H1 (cell line): Measurements from ENCODE around the gene AK5. TPM values are rescaled to one million over a fixed set of nuclear protein-coding genes. Genes with fewer than 3 reads are reported as not detected.

Experiments used
- ASH2L ChIP-seq: fragments of 200-600, 300-600 bp; sonication (generic); IDR thresholded peaks from one replicate; pipeline ENCODE4 v1.7.1; 2017; ENCODE audit warnings: low read length
- CBX8 ChIP-seq: fragments of 300-800, 300-1000 bp; sonication (generic); IDR thresholded peaks from 2 replicates; pipeline ENCODE4 v1.7.1; 2016; ENCODE audit warnings: low read depth, low read length, borderline replicate concordance
- CEBPB ChIP-seq: IDR thresholded peaks from 2 replicates; pipeline ENCODE4 v1.6.1; 2012; ENCODE audit warnings: low read depth, low read length
- CREB1 ChIP-seq: IDR thresholded peaks from 2 replicates; pipeline ENCODE4 v1.6.1; 2012; ENCODE audit warnings: inconsistent platforms
- EZH2 ChIP-seq: fragments of 200-600 bp; sonication (generic); IDR thresholded peaks from 2 replicates; pipeline ENCODE4 v1.7.1; 2012; ENCODE audit warnings: low read depth, mild to moderate bottlenecking, moderate library complexity, low read length, inconsistent platforms; ENCODE audit not compliant: severe bottlenecking
- JUN ChIP-seq: IDR thresholded peaks from 2 replicates; pipeline ENCODE4 v1.6.1; 2011; ENCODE audit warnings: low read depth, mild to moderate bottlenecking, improper control_type of control experiment, low read length
- MAFK ChIP-seq: IDR thresholded peaks from 2 replicates; pipeline ENCODE4 v1.6.1; 2012; ENCODE audit warnings: low read depth, mild to moderate bottlenecking, improper control_type of control experiment, low read length
- NANOG ChIP-seq: IDR thresholded peaks from 2 replicates; pipeline ENCODE4 v1.6.1; 2011; ENCODE audit warnings: low read length, low read depth, mild to moderate bottlenecking, inconsistent platforms; ENCODE audit not compliant: insufficient read depth, poor library complexity, severe bottlenecking
- POLR2AphosphoS5 ChIP-seq: IDR thresholded peaks from 2 replicates; pipeline ENCODE4 v1.6.1; 2011; ENCODE audit warnings: low read depth, low read length
- RFX5 ChIP-seq: IDR thresholded peaks from 2 replicates; pipeline ENCODE4 v1.6.1; 2011; ENCODE audit warnings: low read depth, low read length, improper control_type of control experiment, borderline replicate concordance
- SP4 ChIP-seq: IDR thresholded peaks from 2 replicates; pipeline ENCODE4 v1.6.1; 2012; ENCODE audit warnings: low read length, inconsistent platforms
- TAF1 ChIP-seq: IDR thresholded peaks from 2 replicates; pipeline ENCODE4 v1.6.1; 2011; ENCODE audit warnings: mild to moderate bottlenecking, low read depth, low read length
- YY1 ChIP-seq: IDR thresholded peaks from 2 replicates; pipeline ENCODE4 v1.6.1; 2011; ENCODE audit warnings: low read depth, mild to moderate bottlenecking, low read length
- polyA plus RNA-seq, 7 experiments: library from polyadenylated mRNA; depleted of rRNA in 3 of 7; stranded (reverse) in 5 of 7; unstranded in 2 of 7; fragments of >200 nt in 5 of 7; fragments of 200-250 nt in 2 of 7; gene quantifications; 1 replicate in 5 of 7; 2 replicates in 1 of 7; 4 replicates in 1 of 7; pipeline versions ENCODE4 v1.2.1 to v1.2.3, GENCODE V29; 2011 to 2013; ENCODE audit warnings: missing spikeins in 2 of 7, mixed read lengths in 2 of 7
- total RNA-seq: library from RNA; stranded (reverse); fragmentation: NEBNext Ultra II Directional; extraction: Animal tissue kit (Norgen Biotek cat#: 25700); gene quantifications from 2 replicates; pipeline ENCODE4 v1.2.1, GENCODE V29; 2021
- TF ChIP-seq, protein P1 (sequence below): fragments of 300-600 bp; sonication (generic); IDR thresholded peaks from 2 replicates; pipeline ENCODE4 v1.7.1; 2012; ENCODE audit warnings: low read length, moderate library complexity, mild to moderate bottlenecking, inconsistent platforms; ENCODE audit not compliant: insufficient replicate concordance

AK5 gene
- total and polyA plus RNA-seq, 2 of the 8 experiments (the other 6 are each of a cell fraction or from before 2014, with no cell fraction given): 2.0 to 7.1 TPM

DNA sequence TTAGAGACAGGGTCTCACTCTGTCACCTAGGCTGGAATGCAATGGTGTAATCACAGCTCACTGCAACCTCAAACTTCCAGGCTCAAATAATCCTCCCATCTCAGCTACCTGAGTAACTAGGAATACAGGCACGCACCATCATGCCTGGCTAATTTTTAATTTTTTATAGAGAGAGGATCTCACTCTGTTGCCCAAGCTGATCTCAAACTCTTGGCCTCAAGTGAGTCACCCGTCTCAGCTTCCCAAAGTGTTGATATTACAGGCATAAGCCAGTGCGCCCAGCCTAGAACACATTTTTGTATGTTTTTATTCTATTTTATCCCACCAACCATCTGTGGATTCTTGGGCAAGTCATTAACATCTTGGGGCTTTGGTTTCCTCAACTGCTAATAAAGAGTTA lies 100.5 kb downstream of the AK5 start (continued):
- TF ChIP-seq, protein P1, sequence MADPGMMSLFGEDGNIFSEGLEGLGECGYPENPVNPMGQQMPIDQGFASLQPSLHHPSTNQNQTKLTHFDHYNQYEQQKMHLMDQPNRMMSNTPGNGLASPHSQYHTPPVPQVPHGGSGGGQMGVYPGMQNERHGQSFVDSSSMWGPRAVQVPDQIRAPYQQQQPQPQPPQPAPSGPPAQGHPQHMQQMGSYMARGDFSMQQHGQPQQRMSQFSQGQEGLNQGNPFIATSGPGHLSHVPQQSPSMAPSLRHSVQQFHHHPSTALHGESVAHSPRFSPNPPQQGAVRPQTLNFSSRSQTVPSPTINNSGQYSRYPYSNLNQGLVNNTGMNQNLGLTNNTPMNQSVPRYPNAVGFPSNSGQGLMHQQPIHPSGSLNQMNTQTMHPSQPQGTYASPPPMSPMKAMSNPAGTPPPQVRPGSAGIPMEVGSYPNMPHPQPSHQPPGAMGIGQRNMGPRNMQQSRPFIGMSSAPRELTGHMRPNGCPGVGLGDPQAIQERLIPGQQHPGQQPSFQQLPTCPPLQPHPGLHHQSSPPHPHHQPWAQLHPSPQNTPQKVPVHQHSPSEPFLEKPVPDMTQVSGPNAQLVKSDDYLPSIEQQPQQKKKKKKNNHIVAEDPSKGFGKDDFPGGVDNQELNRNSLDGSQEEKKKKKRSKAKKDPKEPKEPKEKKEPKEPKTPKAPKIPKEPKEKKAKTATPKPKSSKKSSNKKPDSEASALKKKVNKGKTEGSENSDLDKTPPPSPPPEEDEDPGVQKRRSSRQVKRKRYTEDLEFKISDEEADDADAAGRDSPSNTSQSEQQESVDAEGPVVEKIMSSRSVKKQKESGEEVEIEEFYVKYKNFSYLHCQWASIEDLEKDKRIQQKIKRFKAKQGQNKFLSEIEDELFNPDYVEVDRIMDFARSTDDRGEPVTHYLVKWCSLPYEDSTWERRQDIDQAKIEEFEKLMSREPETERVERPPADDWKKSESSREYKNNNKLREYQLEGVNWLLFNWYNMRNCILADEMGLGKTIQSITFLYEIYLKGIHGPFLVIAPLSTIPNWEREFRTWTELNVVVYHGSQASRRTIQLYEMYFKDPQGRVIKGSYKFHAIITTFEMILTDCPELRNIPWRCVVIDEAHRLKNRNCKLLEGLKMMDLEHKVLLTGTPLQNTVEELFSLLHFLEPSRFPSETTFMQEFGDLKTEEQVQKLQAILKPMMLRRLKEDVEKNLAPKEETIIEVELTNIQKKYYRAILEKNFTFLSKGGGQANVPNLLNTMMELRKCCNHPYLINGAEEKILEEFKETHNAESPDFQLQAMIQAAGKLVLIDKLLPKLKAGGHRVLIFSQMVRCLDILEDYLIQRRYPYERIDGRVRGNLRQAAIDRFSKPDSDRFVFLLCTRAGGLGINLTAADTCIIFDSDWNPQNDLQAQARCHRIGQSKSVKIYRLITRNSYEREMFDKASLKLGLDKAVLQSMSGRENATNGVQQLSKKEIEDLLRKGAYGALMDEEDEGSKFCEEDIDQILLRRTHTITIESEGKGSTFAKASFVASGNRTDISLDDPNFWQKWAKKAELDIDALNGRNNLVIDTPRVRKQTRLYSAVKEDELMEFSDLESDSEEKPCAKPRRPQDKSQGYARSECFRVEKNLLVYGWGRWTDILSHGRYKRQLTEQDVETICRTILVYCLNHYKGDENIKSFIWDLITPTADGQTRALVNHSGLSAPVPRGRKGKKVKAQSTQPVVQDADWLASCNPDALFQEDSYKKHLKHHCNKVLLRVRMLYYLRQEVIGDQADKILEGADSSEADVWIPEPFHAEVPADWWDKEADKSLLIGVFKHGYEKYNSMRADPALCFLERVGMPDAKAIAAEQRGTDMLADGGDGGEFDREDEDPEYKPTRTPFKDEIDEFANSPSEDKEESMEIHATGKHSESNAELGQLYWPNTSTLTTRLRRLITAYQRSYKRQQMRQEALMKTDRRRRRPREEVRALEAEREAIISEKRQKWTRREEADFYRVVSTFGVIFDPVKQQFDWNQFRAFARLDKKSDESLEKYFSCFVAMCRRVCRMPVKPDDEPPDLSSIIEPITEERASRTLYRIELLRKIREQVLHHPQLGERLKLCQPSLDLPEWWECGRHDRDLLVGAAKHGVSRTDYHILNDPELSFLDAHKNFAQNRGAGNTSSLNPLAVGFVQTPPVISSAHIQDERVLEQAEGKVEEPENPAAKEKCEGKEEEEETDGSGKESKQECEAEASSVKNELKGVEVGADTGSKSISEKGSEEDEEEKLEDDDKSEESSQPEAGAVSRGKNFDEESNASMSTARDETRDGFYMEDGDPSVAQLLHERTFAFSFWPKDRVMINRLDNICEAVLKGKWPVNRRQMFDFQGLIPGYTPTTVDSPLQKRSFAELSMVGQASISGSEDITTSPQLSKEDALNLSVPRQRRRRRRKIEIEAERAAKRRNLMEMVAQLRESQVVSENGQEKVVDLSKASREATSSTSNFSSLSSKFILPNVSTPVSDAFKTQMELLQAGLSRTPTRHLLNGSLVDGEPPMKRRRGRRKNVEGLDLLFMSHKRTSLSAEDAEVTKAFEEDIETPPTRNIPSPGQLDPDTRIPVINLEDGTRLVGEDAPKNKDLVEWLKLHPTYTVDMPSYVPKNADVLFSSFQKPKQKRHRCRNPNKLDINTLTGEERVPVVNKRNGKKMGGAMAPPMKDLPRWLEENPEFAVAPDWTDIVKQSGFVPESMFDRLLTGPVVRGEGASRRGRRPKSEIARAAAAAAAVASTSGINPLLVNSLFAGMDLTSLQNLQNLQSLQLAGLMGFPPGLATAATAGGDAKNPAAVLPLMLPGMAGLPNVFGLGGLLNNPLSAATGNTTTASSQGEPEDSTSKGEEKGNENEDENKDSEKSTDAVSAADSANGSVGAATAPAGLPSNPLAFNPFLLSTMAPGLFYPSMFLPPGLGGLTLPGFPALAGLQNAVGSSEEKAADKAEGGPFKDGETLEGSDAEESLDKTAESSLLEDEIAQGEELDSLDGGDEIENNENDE: no peak
- TF ChIP-seq RFX5: no peak
- no peak for TF ChIP-seq CEBPB
- TF ChIP-seq NANOG: no peak
- TF ChIP-seq CREB1: no peak
- TF ChIP-seq MAFK: no peak
- TF ChIP-seq CBX8: no peak
- no peak for TF ChIP-seq ASH2L
- TF ChIP-seq YY1: no peak
- no peak for TF ChIP-seq TAF1
- TF ChIP-seq POLR2AphosphoS5: no peak
- TF ChIP-seq SP4: no peak
- no peak for TF ChIP-seq JUN
- TF ChIP-seq EZH2: no peak
